Ishikawa (cell line): Measurements from ENCODE around the gene DYNLRB1.

Experiments
- CEBPB ChIP-seq: IDR thresholded peaks from 2 replicates; pipeline ENCODE4 v1.6.1; 2012
- CREB1 ChIP-seq: IDR thresholded peaks from 2 replicates; pipeline ENCODE4 v1.6.1; 2012; ENCODE audit warnings: low read depth
- EGR1 ChIP-seq: IDR thresholded peaks from 2 replicates; pipeline ENCODE4 v1.6.1; 2012
- EP300 ChIP-seq: IDR thresholded peaks from 2 replicates; pipeline ENCODE4 v1.6.1; 2012; ENCODE audit warnings: borderline replicate concordance
- FOXM1 ChIP-seq: IDR thresholded peaks from 2 replicates; pipeline ENCODE4 v1.6.1; 2012; ENCODE audit warnings: low read depth, borderline replicate concordance
- MAX ChIP-seq: IDR thresholded peaks from 2 replicates; pipeline ENCODE4 v1.6.1; 2012
- NFIC ChIP-seq: IDR thresholded peaks from 2 replicates; pipeline ENCODE4 v1.6.1; 2012
- RAD21 ChIP-seq: IDR thresholded peaks from 2 replicates; pipeline ENCODE4 v1.6.1; 2012; ENCODE audit warnings: low read depth
- REST ChIP-seq: IDR thresholded peaks from 2 replicates; pipeline ENCODE4 v1.6.1; 2012; ENCODE audit warnings: low read depth, mild to moderate bottlenecking
- TAF1 ChIP-seq: IDR thresholded peaks from 2 replicates; pipeline ENCODE4 v1.6.1; 2012; ENCODE audit warnings: low read depth, mild to moderate bottlenecking
- TCF12 ChIP-seq: IDR thresholded peaks from 2 replicates; pipeline ENCODE4 v1.6.1; 2012; ENCODE audit warnings: low read depth
- TEAD4 ChIP-seq: IDR thresholded peaks from 2 replicates; pipeline ENCODE4 v1.6.1; 2012
- USF1 ChIP-seq: IDR thresholded peaks from 2 replicates; pipeline ENCODE4 v1.6.1; 2012
- YY1 ChIP-seq: IDR thresholded peaks from 2 replicates; pipeline ENCODE4 v1.6.1; 2012; ENCODE audit warnings: low read depth
- ZBTB7A ChIP-seq: IDR thresholded peaks from 2 replicates; pipeline ENCODE4 v1.6.1; 2012; ENCODE audit warnings: low read depth

The DYNLRB1 gene

GRCh38 chr20:34578025-34578424, 61.8 kb downstream of the DYNLRB1 start:
- TF ChIP-seq YY1 (no peak), TEAD4 (no peak)

- no peak for TF ChIP-seq CEBPB
- no peak for TF ChIP-seq FOXM1
- TF ChIP-seq ZBTB7A, result no peak
- no peak for TF ChIP-seq EP300
- TF ChIP-seq EGR1, result no peak
- TF ChIP-seq NFIC, result no peak
- TF ChIP-seq YY1, result no peak
- no peak for TF ChIP-seq RAD21
- TF ChIP-seq REST, result no peak
- TF ChIP-seq MAX, result no peak
- TF ChIP-seq USF1, result no peak
- TF ChIP-seq TCF12, result no peak
- no peak for TF ChIP-seq TEAD4
- no peak for TF ChIP-seq TAF1
- no peak for TF ChIP-seq CREB1
Observed at GRCh38 chr20:34578521-34578920, 62.3 kb downstream of the DYNLRB1 start.

- TF ChIP-seq USF1 (0 out of 2 replicates have a peak, but pooled peaks have one; percentile 10), EP300 (no peak), RAD21 (peak; percentile 90), MAX (no peak)
Observed at GRCh38 chr20:34579191-34579978, 63.2 kb downstream of the DYNLRB1 start.

- no peak for TF ChIP-seq CREB1
- no peak for TF ChIP-seq TEAD4
- TF ChIP-seq EGR1, result no peak
- no peak for TF ChIP-seq USF1
- TF ChIP-seq NFIC, result no peak
- no peak for TF ChIP-seq CEBPB
- no peak for TF ChIP-seq TAF1
- no peak for TF ChIP-seq TCF12
- TF ChIP-seq FOXM1, result no peak
- no peak for TF ChIP-seq REST
- no peak for TF ChIP-seq YY1
- TF ChIP-seq ZBTB7A, result no peak
- no peak for TF ChIP-seq RAD21
Observed at GRCh38 chr20:34579979-34580940, 64.0 kb downstream of the DYNLRB1 start.
